Stimulated activated CD8-positive, alpha-beta memory T cell treated with anti-CD3 and anti-CD28 coated beads, Interleukin-15, amount 100 ng/mL, for 48 hours (primary cell): ENCODE data around the gene MLLT3.

ENCODE experiments used
- DNase-seq, 2 donors: peaks; one replicate each; pipeline ENCODE4 v3.0.0-alpha.2; 2020; ENCODE audit warnings: low read depth in 2 of 2

The MLLT3 gene

DNA sequence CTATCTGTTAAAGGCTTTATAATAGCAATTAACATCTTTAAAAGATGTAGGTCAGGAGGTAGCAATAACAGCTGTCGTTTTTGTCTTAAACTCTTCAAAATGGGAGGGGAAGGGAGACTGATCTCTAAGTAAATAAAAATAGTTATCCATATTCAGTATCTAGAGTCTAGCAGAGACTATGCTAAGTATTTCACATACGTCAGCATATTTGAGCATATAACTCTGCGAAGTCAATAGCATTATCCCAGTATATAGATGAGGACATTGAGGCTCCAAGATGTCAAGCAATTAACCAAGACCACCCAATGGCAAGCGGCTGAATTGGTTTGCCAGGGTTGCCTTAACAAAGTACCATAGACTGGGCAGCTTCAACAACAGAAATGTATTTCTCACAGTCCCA lies 316.8 kb downstream of the MLLT3 start:
- DNase-seq, result no peak

DNA sequence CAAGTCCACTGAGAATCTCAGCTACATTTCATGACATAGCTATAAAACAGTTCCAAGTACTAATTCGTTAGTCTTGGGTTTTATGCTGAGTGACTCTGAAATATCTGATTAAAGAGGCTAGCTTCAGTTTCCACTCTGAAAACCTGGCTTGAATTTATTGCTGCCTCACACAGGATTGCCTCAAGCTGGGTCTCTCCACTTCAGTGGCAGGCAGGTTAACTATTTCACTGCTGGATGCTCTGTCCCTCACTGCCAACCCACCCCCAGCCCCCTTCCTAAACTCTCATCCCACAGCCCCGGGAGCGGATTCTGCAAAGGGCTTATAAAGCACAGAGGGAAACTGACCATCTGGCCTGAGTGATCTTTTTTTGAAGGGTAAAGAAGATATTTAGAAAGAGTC lies 318.3 kb downstream of the MLLT3 start:
- DNase-seq, result no peak

DNA sequence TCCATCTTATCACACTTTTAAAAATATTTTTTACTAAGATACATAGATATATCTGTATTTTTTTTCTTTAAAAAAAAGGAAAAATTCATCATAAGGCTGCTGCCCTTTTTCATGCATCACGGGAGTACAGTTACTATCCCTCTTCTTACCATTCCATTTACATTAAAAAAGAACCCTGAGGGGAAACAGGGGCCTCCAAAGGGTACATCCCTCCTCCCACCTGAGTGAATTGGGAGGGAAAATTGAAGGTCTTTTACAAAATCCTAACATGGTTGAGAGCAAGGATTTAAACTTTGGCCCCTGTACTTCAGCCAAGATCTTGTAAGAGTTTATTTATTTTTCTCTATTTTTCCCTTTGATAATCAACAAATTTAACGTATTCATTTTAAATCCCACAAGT lies 319.2 kb downstream of the MLLT3 start:
- DNase-seq, result no peak

DNA sequence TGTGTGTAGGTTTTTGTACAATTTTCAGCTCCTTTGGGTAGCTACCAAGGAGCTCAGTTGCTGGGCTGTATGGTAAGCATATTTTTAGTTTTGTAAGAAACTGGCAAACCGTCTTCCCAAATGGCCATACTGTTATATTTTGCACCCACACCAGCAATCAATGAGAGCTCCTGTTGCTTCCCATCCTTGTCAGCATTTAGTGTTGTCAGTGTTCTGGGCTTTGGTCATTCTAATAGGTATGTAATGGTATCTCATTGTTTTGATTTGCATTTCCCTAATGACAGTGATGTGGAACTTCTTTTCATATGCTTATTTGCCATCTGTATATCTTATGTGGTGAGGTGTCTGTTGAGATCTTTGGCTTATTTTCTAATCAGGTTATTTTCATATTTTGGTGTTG lies 320.1 kb downstream of the MLLT3 start:
- no peak for DNase-seq

DNA sequence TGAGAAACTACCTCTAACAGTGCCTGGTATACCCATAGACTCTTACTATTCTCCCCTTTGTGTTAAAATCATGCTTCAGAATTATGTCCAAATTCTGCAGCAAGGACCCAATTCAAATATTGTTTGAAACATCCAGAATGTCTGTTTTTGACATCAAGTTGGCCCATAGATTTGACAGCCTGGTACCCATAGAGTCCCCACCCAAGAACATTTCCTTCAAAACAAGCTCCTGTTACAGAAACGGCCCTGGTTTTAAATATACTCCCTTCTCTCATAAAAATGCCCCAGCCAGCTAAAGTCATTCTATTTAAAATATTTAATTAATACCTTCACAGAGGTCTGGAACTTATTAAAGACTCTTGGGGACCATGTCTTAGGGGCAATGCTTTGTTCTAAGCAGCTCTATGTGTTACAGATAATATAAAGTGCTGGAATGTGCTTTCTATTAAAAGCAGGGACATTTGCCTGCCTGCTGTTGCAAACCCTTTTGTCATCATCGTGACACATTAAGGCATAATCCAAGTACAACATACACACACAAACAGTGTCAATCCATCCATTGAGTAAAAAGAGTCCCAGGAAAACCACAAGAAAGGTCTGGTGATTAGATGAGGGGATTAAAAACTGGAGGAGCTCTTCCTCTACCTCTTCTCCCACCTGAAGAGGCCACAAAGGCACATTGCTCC lies 321.7 kb downstream of the MLLT3 start:
- DNase-seq, result no peak

DNA sequence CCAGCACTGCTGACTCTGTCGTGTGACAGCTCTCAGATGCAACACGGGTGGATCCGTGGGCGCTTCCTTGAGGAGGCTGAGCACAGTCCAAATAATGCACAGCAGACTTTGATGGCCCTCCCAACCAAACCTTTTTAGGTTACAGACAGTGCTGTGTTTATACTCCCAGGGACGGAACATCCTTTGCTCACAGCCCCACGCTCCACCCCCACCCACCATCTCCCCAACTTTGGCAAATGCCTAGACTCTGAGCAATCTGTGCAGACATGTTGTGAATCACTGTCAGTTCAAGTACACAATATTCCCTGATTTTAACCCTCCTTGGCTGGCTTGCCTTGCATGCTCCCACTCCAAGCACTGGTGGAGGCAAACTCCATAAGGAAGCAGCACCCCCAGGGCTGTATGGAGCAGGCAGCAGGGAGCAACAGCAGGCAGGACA lies 324.6 kb downstream of the MLLT3 start:
- no peak for DNase-seq

DNA sequence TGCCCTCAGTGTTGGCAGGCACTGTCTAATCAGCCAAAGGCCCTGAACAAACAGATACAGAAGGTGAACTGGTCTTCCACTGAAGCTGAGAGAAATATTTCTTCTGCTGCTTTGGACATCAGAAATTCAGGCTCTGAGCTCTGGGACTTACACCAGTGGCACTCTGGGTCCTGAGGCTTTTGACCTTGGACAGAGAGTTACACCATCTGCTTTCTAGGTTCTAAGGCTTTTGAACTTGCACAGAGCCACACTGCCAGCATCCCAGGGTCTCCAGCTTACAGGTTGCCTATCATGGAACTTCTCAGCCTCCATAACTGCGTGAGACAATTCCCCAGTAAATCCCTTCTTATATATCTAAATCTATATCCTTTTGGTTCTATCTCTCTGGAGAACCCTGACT lies 326.7 kb downstream of the MLLT3 start:
- DNase-seq, result no peak

DNA sequence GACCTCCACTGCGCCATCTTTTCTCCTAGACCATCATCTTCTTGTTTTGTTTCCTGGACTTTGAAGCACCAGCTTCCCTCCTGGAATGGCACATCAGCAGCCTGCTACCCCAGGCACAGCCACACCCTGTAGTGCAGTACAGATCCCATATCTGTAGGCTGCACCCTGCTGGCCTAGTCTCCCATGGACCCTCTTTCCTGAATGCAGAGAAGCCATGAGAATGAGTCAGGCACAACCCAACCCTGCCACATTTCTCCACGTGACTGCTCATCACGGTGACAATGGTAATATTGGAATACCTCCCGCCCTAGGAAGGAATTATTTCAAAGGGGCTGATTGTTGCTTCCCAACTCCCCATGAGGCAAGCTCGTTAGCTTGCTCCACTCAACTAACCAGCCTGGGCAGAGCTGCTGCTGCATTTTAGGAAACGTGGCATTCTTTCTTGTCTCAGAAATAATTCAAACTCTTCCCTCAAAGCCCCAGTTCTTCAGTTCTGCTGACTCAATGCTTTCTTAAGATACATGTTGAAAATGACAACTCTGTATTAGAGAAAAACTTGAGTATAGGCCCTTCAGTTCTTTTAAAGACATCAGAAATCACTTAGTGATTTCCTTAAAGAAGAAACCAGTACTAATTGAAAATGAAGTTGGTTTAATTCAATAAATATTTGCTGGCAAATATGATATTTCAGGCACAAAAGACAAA lies 328.1 kb downstream of the MLLT3 start:
- DNase-seq, result no peak

DNA sequence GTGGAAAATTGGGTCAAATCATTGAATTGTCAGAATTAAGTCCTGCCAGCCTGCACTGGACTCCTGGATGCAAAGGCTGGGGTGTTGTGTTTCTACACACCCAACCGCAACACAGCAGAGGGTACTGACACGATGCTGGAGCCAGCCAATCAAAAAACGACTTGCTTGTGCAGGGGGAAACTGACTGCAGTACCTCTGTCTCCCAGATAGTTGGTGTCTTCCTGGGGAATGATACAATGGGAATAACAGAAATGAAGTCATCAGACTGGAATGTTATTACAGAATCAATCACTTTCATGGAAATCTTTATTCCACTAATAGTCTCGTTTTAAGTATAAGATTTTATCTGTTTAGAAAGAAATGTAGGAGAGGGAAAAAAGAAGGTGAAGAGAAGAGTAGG lies 330.3 kb downstream of the MLLT3 start:
- DNase-seq, result no peak
